ENCODE data around the gene PAX8.

The PAX8 gene

DNA sequence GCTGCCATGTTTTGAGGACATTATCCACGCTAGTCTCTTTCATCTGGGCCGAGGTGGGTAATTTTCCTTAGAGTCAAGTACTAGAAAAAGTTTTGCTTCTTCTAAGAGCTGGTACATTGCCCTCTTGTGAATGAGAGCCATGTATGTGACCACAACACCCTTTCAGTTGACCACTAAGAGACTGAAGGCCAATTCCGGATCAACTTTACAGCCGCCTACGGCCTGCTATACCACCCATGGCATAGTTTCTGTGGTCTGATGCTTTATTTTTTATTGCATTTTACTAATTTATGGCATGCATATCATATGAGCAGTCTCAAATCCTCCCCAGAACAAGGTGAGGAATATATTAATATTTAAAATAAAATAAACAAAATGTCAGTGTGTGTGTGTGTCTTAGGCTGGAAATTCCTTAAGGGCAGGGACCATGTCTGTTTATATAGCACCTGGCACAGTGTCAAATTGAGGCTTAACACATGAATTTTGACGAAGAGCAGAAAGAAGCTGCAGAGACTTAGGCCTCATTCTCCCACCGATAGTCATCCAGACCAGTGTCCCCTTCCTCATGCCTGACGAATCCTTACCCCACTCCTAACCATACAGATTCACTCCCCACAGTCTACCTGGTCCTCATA is 69.6 kb downstream of the PAX8 start:
- DNase-seq (ENCODE audit: insufficient read length, low spot score): no peak
- FAIRE-seq: no peak

- no peak for FAIRE-seq
- DNase-seq (ENCODE audit: insufficient read length, low spot score): no peak
Measured at GRCh38 chr2:113208396-113208795, 70.3 kb downstream of the PAX8 start.

GRCh38 chr2:113207021-113207420 is 71.7 kb downstream of the PAX8 start:
- no peak for DNase-seq (ENCODE audit: insufficient read length, low spot score)
- FAIRE-seq: no peak

- no peak for FAIRE-seq
- DNase-seq (ENCODE audit: insufficient read length, low spot score): no peak
Measured at GRCh38 chr2:113206251-113206650, 72.5 kb downstream of the PAX8 start.

- FAIRE-seq: peak; percentile 94
- peak; percentile 91 for DNase-seq (ENCODE audit: insufficient read length, low spot score)
Measured at GRCh38 chr2:113203901-113204519, 74.7 kb downstream of the PAX8 start.

DNA sequence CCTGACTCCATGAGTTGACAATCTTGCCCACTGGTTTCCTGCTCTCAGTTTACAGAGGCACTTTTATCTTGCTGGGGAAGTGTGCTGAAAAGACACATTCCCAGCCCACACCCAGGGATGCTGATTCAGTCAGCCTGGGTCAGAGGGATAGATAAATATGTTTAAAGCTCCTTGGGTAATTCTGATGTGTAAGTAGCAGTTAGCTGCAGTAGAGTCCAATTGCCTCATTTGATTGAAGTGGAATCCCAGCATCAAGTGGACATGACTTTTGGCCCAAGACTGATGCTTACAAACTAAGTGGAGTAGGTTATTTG is 75.5 kb downstream of the PAX8 start:
- no peak for DNase-seq (ENCODE audit: insufficient read length, low spot score)
- FAIRE-seq: no peak

- no peak for FAIRE-seq
- no peak for DNase-seq (ENCODE audit: insufficient read length, low spot score)
Measured at GRCh38 chr2:113202305-113203216, 76.2 kb downstream of the PAX8 start.

- no peak for DNase-seq (ENCODE audit: insufficient read length, low spot score)
- FAIRE-seq: no peak
Measured at GRCh38 chr2:113201496-113202304, 77.0 kb downstream of the PAX8 start.

DNA sequence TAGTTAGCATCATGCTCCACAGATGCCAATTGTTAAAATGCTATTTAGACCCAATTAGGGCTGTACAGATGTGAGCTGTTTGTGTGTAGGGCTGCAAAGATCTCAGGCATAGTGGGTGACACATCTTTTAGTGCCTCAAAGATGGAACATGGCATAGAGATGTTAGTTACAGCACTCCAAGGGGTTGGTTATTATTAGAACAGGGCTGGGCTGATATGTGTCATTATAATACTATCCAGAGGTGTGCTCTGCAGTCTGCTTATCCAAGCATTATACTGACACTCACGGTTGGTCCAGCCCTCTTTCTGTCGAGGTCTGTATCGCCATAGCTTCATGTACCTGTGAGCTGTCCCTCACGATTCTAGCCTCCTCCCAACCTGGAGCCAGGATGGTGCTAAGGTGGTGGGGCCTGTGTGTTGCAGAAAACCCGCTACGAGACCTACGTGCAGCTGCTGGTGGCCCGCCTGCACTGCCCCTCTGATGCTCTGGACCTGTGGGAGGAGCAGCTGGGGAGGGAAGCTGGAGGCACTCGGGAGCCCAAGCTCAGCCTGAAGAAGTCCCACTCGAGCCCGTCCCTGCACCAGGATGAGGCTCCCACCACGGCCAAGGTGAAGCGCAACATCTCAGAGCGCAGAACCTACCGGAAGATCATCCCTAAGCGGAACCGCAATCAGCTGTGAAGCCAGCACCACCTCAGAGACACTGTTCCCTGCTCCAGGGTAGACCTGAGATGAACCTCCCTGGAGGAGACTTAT is 77.8 kb downstream of the PAX8 start:
- no peak for DNase-seq (ENCODE audit: insufficient read length, low spot score)
- no peak for FAIRE-seq

DNA sequence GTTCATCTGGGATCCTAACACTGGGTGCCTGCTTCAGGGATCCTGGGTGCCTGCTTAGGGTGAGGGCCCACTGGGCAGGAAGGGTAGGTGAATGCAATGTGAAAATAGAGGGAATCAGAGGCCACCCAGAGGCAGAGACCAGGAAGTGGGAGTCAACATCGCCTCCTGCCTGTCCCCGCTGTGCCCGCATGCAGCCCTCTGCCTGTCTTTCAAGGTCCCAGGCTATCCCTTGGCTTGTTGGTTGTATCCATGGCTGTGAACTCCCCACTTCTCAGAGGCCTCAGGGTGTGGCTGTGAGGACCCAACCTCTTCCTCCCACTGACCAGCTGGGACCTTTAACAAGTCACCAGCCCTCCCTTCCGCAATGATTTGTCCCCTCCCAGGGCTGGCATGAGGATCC is 78.5 kb downstream of the PAX8 start:
- DNase-seq (ENCODE audit: insufficient read length, low spot score) (no peak), FAIRE-seq (no peak)

GRCh38 chr2:113198790-113199612 is 79.7 kb downstream of the PAX8 start:
- FAIRE-seq: peak; percentile 48
- peak; percentile 78 for DNase-seq (ENCODE audit: insufficient read length, low spot score)

DNA sequence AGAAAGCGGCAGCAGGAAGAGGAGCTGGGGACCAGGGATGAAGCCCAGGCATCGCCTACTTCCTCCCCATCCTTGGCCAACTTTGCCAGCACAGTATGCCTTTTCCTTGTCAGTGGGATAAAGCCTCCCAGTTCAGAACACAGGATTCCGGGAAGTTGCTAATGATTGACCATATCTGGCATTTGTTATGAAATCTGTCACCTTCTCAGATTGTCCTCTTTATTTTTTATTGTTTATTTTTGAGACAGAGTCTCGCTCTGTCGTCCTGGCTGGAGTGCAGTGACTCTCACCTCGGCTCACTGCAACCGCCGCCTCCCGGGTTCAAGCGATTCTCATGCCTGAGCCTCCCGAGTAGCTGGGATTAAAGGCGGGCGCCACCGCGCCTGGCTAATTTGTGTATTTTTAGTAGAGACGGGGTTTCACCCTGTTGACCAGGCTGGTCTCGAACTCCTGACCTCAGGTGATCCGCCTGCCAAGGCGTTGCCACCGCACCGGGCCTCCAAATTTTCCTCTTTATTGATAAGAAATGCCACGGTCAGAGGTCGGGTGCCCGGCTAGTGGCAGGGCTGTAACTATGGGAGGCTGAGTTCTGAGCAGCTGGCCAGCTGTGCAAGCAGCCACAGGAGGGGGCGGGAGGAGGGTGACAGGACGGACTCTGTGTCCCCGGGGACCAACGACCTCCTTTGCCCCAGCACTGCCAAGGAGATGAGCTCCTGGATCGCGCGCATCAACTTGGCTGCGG is 80.5 kb downstream of the PAX8 start:
- DNase-seq (ENCODE audit: insufficient read length, low spot score) (no peak), FAIRE-seq (no peak)

GRCh38 chr2:113197347-113198047 is 81.2 kb downstream of the PAX8 start:
- DNase-seq (ENCODE audit: insufficient read length, low spot score) (no peak), FAIRE-seq (no peak)

DNA sequence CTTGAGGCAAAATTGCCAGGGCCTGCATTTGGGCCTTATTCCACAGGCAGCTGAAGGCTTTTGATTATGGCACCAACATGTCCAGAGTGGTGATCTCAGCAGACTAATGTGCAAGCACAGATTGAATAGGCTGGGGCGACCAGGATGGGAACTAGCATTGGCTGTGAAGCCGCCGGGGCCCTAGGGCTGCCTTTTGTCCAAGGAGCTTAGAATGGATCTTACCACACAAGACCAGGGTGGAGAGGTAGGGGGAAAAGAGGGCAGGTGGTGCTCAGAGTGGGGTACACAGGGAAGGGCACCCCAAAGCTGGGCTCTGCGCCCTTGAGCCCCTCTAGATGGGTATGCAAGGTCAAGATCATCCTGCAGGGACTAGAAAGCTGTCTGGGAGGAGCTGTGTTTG is 81.9 kb downstream of the PAX8 start:
- DNase-seq (ENCODE audit: insufficient read length, low spot score) (no peak), FAIRE-seq (no peak)

DNA sequence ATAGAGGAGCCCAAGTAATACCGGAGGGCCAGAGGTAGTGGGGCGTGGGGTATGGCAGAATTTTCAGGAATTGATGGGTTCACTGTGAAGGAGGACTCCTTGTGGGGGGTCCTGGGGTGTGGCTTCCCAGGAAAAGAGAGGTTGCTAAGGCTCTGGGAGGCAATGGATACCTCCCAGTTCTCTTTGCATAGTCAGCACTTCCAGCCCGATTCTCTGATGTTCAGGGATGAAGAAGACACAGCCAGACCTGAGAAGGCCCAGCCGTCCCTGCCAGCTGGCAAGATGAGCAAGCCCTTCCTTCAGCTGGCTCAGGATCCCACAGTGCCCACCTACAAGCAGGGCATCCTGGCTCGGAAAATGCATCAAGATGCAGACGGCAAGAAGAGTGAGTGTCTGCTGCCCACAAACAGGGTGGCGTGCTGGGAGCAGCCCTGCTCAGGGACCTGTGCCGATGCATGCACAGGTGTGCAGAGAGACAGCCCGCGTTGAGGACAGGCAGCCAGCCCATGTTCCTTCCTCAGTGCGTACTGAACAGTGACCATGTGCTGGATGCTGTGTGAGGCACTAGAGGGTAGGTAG is 82.7 kb downstream of the PAX8 start:
- DNase-seq (ENCODE audit: insufficient read length, low spot score): no peak
- FAIRE-seq: no peak

DNA sequence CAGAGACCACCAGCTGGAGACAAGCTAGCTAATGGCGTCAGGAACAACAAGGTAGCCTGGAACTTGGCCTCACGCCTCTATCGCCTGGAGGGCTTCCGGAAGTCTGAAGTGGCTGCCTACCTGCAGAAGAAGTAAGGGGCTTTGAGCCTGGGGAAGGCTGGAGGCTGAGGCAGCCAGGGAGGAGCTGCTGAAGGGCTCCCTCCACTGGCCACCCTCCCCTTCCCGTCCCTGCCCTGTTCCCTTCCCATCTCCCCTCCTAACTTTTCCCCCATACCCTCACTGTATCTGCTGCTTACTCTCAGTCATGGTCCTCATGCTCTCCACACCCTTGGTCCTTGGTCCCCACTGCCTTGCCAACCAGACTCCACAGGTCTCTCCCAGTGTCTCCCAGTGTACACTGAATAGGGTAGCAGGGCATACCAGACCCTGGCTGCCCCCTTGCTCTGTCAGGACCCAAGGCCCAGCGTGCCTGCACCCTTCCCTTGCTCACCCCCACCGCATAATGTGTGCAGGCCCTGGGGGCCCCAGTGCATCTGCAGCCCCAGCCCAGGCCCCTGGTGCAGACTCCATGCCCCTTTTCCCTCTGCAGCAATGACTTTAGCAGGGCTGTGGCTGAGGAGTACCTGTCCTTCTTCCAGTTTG is 86.1 kb downstream of the PAX8 start:
- DNase-seq (ENCODE audit: insufficient read length, low spot score) (no peak), FAIRE-seq (no peak)

GRCh38 chr2:113190871-113191270 is 87.8 kb downstream of the PAX8 start:
- FAIRE-seq (no peak), DNase-seq (ENCODE audit: insufficient read length, low spot score) (no peak)

Measured in GM19239 (cell line).